H54 (cell line): ENCODE data around the gene OR1I1.

Experiments
- DNase-seq: peaks from one replicate; pipeline ENCODE4 v3.0.0; 2011; ENCODE audit warnings: low spot score, mixed read lengths; ENCODE audit not compliant: insufficient read length
- FAIRE-seq: peaks from 3 replicates; lab custom pipeline; 2011; peaks lifted over from hg19 to GRCh38; lab: Jason Lieb, UNC
- POLR2A ChIP-seq: IDR thresholded peaks from 2 replicates; pipeline ENCODE4 v1.6.1; 2011; ENCODE audit warnings: low read depth, mild to moderate bottlenecking, low read length

The OR1I1 gene

DNA sequence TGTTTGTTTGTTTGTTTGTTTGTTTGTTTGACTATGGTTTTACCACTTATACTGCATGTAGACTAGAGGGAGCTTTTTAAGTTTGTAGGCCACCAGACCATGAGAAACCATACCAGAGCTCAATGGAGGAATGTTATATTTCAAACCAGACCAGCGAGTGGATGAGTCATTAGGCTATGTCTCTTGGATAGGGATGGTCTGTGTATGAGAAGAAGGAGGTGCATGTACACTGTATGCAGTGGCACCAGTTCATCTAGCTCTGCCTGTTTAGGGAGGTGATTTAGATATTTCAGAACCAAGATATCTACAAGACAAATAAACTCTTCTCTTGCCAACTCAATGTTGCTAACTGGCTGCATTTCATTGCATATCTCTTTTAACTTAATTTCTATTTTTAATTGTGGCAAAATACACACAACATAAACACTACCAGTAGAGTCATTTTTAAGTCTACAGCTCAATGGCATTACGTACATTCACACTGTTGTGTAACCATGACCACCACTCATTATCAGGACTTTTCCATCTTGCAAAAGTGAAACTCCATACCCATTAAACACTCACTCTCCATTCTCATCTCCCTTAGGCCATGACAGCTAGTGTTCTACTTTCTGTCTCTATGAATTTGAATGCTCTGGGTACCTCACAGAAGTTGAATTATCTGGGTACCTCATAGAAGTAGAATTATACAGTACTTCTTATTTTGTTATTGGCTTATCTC lies 54.4 kb downstream of the OR1I1 start:
- FAIRE-seq, result no peak
- no peak for TF ChIP-seq POLR2A
- DNase-seq, result no peak

DNA sequence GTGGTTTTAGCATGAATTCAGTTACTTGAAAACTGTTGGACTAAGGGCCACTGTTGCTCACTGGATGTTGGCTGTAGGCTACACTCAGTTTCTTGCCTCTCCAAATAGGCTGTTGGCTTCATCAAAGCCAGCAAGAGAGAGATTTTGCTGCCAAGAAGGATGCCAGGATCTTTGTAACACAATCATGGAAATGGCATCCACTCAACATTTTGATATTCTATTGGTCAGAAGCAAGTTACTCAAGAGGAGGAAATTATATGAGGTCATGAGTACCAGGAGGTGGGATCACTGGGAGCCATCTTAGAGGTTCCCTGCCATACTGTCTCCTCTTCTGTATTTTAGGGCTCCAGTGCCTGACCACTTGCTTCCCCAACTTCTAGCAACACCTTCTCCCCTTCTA lies 55.8 kb downstream of the OR1I1 start:
- TF ChIP-seq POLR2A, result no peak
- no peak for FAIRE-seq
- no peak for DNase-seq

DNA sequence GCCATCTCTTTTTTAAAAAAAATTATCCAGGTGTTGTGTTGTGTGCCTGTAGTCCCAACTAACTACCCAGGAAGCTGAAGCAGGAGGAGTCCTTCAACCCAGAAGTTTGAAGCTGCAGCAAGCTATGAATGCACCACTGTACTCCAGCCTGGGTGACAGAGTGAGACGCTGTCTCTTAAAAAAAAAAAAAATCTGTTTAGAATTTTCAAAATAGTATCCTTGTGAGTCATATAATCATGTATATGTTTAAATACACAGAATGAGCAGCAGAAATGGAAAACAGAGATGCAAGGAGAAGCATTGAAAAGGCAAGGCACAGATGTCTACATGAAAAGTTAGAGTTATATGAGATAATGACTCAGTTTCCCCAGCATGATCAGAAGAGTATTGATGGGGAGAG lies 56.4 kb downstream of the OR1I1 start:
- no peak for DNase-seq
- no peak for FAIRE-seq
- TF ChIP-seq POLR2A, result no peak

DNA sequence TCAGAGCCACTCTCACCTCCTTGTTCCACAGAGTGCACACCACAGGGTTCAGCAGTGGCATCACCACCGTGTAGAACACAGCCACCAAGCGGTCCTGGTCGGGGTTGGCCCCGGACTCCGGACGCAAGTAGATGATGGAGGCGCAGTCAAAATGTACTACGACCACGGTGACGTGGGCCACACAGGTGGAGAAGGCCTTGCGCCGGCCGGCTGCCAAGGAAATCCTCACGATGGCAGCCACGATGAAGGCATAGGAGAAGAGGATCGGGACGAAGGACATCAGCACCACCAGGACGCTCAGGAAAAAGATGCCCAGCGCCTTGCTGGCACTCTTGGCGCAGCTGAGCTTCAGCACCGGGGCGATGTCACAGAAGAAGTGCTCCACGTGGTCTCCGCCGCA lies 59.1 kb downstream of the OR1I1 start:
- FAIRE-seq (no peak), DNase-seq (no peak)
- TF ChIP-seq POLR2A, result no peak

DNA sequence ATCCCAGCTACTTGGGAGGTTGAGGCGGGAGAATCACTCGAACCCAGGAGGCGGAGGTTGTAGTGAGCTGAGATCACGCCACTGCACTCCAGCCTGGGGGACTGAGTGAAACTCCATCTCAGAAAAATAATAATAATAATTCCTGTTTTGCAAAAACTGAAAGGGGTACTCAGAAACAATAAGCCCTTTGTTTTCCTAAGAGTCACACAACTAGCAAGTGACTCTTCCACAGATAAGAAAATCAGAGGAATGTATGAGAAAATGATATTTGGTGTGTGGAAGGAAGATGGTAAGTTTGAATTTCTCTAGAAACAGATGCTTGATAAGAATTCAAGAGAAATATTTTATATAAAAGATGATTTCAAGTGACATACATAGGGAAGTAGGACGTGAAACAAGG lies 60.3 kb downstream of the OR1I1 start:
- no peak for TF ChIP-seq POLR2A
- DNase-seq (no peak), FAIRE-seq (no peak)
